ENCODE measurements around the gene ARPC2.

The ARPC2 gene

DNA sequence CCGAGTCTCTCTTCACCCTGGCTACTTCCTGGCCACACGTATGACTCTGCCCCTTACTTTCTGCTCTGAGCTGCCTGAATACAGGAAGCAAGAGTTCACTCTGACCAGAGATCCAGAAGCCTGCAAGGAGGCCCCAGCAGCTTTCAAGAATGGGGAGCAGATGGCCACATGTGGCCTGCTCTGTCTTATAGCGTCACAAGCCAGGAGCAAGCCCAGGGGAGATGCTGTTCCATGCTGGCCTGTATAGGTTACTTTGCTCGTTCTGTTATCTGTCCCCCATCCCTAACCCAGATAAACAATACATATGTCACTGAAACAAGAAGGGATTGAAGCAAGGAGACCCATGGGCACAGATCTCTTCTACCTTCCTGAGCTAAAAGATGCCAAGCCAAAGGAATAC, 57.6 kb downstream of the ARPC2 start:
- peaks cover 25 to 32% of the 10 kb centered on the region in 2 donors for H3K4me1 ChIP-seq (ENCODE audit: control insufficient read depth in 1 of 2, insufficient read depth in 2 of 2, low read length in 2 of 2)
- peaks cover 55 to 61% of the 10 kb centered on the region in 2 donors for H3K36me3 ChIP-seq (ENCODE audit: control insufficient read depth in 1 of 2, insufficient read depth in 2 of 2, low read length in 2 of 2)
- no peak overlapping the region for H3K27ac ChIP-seq (ENCODE audit: low read depth, low read length)

GRCh38 chr2:218275371-218276072, 58.5 kb downstream of the ARPC2 start:
- H3K4me3 ChIP-seq (ENCODE audit: low read depth in 1 of 2, low read length in 2 of 2): no peak overlapping the region
- H3K27me3 ChIP-seq (ENCODE audit: control insufficient read depth in 1 of 2, insufficient read depth in 2 of 2, low read length in 2 of 2): no peaks in the 10 kb centered on the region
- H3K4me1 ChIP-seq (ENCODE audit: control insufficient read depth in 1 of 2, insufficient read depth in 2 of 2, low read length in 2 of 2): peaks cover 25 to 32% of the 10 kb centered on the region in 2 donors
- H3K9me3 ChIP-seq (ENCODE audit: control insufficient read depth in 1 of 2, low read length in 2 of 2): no peaks in the 10 kb centered on the region
- peak overlapping the region in 1 of 2 donors; percentile 28 for H3K9ac ChIP-seq (ENCODE audit: low read depth in 1 of 2, low read length in 2 of 2)
- H3K36me3 ChIP-seq (ENCODE audit: control insufficient read depth in 1 of 2, insufficient read depth in 2 of 2, low read length in 2 of 2): peaks cover 64 to 70% of the 10 kb centered on the region in 2 donors
- no peak overlapping the region for H3K27ac ChIP-seq (ENCODE audit: low read depth, low read length)

More for the DNA sequence above, 57.6 kb downstream of the ARPC2 start:
- H3K27me3 ChIP-seq (ENCODE audit: control insufficient read depth in 1 of 2, insufficient read depth in 2 of 2, low read length in 2 of 2): no peaks in the 10 kb centered on the region
- H3K9ac ChIP-seq (ENCODE audit: low read depth in 1 of 2, low read length in 2 of 2): no peak overlapping the region
- H3K4me3 ChIP-seq (ENCODE audit: low read depth in 1 of 2, low read length in 2 of 2): no peak overlapping the region
- H3K9me3 ChIP-seq (ENCODE audit: control insufficient read depth in 1 of 2, low read length in 2 of 2): no peaks in the 10 kb centered on the region

DNA sequence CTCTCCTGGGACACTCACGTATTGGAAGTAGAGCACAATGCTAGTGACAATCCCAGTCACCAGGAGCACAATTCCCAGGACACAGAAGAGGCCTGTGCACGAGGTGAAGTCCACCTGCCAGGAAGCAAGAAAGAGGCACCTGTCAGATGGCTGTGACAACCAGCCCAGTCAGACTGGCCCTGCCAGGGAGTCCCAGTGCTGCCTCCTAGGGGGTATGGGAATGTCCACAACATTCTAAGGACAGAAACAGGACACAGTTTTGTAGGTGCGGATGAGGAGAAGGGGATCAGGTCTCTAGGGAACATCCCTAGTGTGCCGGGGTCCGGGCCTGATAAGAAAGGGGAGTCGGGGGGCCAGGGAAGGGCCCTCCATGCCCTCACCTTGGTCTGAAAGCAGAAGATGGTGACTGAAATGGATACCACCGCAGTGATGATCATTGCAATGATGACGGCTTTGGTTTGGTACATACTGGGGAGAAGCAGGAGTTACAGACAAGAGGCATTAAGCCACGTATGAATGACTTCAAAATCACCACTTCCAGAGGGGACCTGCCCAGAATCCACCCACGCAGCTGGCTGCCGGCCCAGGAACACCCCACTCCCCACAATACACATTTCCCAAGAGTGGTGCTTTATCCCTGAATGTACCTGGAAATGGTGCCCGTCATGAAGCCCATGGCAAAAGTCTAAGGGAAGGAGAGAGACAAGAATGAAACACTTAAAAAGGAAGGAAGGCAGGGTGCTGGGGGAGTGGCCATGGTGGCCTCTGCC, 60.2 kb downstream of the ARPC2 start:
- Histone ChIP-seq H3K27ac (ENCODE audit: low read depth, low read length) (no peak overlapping the region), H3K9me3 (ENCODE audit: control insufficient read depth in 1 of 2, low read length in 2 of 2) (no peaks in the 10 kb centered on the region), H3K27me3 (ENCODE audit: control insufficient read depth in 1 of 2, insufficient read depth in 2 of 2, low read length in 2 of 2) (no peaks in the 10 kb centered on the region), H3K4me3 (ENCODE audit: low read depth in 1 of 2, low read length in 2 of 2) (no peak overlapping the region), H3K4me1 (ENCODE audit: control insufficient read depth in 1 of 2, insufficient read depth in 2 of 2, low read length in 2 of 2) (peaks cover 11 to 19% of the 10 kb centered on the region in 2 donors), H3K36me3 (ENCODE audit: control insufficient read depth in 1 of 2, insufficient read depth in 2 of 2, low read length in 2 of 2) (peaks cover 68 to 86% of the 10 kb centered on the region in 2 donors), H3K9ac (ENCODE audit: low read depth in 1 of 2, low read length in 2 of 2) (no peak overlapping the region)

DNA sequence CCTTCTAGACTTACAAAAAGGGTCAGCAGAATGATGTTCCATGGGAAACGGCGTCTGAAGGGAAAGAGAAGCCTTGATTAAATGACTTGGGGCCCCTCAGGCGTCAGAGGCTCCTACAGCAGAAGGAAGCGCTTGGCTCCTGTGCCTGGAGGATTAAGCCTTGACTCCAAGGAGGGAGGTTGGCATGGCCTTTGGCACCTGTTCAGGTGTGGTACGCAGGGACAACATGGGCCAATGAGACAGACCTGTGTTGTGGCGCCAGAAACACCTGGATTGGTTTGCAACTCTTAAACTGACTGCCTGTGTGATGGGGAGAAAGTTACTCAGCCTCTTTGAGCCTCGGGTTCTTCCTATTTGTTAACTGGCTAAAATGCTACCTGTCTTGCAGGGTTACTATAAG, 60.9 kb downstream of the ARPC2 start:
- no peak overlapping the region for H3K4me3 ChIP-seq (ENCODE audit: low read depth in 1 of 2, low read length in 2 of 2)
- H3K36me3 ChIP-seq (ENCODE audit: control insufficient read depth in 1 of 2, insufficient read depth in 2 of 2, low read length in 2 of 2): peaks cover 69 to 90% of the 10 kb centered on the region in 2 donors
- H3K9me3 ChIP-seq (ENCODE audit: control insufficient read depth in 1 of 2, low read length in 2 of 2): no peaks in the 10 kb centered on the region
- no peak overlapping the region for H3K9ac ChIP-seq (ENCODE audit: low read depth in 1 of 2, low read length in 2 of 2)
- H3K4me1 ChIP-seq (ENCODE audit: control insufficient read depth in 1 of 2, insufficient read depth in 2 of 2, low read length in 2 of 2): peaks cover 3 to 15% of the 10 kb centered on the region in 2 donors
- H3K27ac ChIP-seq (ENCODE audit: low read depth, low read length): no peak overlapping the region
- no peaks in the 10 kb centered on the region for H3K27me3 ChIP-seq (ENCODE audit: control insufficient read depth in 1 of 2, insufficient read depth in 2 of 2, low read length in 2 of 2)

GRCh38 chr2:218278531-218279360, 61.8 kb downstream of the ARPC2 start:
- Histone ChIP-seq H3K36me3 (ENCODE audit: control insufficient read depth in 1 of 2, insufficient read depth in 2 of 2, low read length in 2 of 2) (peaks cover 68 to 95% of the 10 kb centered on the region in 2 donors), H3K27me3 (ENCODE audit: control insufficient read depth in 1 of 2, insufficient read depth in 2 of 2, low read length in 2 of 2) (no peaks in the 10 kb centered on the region), H3K4me3 (ENCODE audit: low read depth in 1 of 2, low read length in 2 of 2) (no peak overlapping the region), H3K4me1 (ENCODE audit: control insufficient read depth in 1 of 2, insufficient read depth in 2 of 2, low read length in 2 of 2) (peaks cover 8 to 20% of the 10 kb centered on the region in 2 donors), H3K9me3 (ENCODE audit: control insufficient read depth in 1 of 2, low read length in 2 of 2) (no peaks in the 10 kb centered on the region), H3K9ac (ENCODE audit: low read depth in 1 of 2, low read length in 2 of 2) (no peak overlapping the region), H3K27ac (ENCODE audit: low read depth, low read length) (no peak overlapping the region)

DNA sequence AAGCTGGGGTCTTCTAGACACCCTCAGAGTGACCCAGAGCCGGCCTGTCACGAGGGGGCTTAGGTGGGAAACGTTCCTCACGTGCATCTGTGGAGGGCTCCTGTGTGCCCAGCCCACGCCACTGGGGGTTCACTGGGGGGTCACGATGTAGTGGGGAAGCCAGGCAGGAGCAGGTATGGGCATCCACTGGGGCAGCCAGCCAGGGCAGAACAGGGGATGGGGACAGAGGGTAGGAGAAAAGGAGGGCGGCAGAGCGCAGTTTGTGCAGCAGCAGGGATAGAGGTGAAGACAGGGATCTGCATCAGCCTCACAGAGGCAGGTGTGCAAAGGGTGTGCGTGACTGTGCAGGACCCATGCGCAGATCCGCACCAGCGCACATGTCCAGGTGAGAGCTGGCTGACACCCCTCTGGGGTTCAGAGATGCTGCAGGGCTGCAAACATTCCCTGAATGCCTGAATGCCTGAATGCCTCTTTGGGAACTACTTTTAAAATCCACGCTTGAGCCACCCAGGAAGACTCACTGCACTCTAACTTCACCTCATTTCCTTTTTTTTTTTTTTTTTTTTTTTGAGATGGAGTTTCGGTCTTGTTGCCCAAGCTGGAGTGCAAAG, 63.4 kb downstream of the ARPC2 start:
- H3K27ac ChIP-seq (ENCODE audit: low read depth, low read length): no peak overlapping the region
- H3K9me3 ChIP-seq (ENCODE audit: control insufficient read depth in 1 of 2, low read length in 2 of 2): no peaks in the 10 kb centered on the region
- peaks cover 52 to 82% of the 10 kb centered on the region in 2 donors for H3K36me3 ChIP-seq (ENCODE audit: control insufficient read depth in 1 of 2, insufficient read depth in 2 of 2, low read length in 2 of 2)
- peaks cover 23 to 31% of the 10 kb centered on the region in 2 donors for H3K4me1 ChIP-seq (ENCODE audit: control insufficient read depth in 1 of 2, insufficient read depth in 2 of 2, low read length in 2 of 2)
- H3K9ac ChIP-seq (ENCODE audit: low read depth in 1 of 2, low read length in 2 of 2): no peak overlapping the region
- H3K4me3 ChIP-seq (ENCODE audit: low read depth in 1 of 2, low read length in 2 of 2): no peak overlapping the region
- no peaks in the 10 kb centered on the region for H3K27me3 ChIP-seq (ENCODE audit: control insufficient read depth in 1 of 2, insufficient read depth in 2 of 2, low read length in 2 of 2)

DNA sequence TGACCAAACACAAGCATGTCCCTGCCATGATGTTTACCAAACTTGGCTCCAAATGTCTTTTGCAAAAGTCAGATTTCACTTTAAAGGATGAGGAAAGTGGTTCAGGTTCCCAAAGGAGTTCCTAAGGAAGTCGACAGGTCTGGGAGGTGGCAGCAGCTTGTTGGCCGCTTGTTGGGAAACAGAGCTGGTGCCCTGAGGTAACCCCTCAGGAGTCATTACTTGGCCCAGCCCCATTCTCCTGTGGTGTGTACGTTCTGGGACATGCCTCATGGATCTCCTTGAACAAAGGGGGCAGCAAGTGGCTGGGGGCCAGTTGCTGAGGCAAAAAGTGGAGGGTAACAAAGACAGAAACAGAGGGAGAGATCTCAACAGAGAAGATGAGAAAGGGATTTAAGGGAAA, 64.5 kb downstream of the ARPC2 start:
- H3K36me3 ChIP-seq (ENCODE audit: control insufficient read depth in 1 of 2, insufficient read depth in 2 of 2, low read length in 2 of 2): peaks cover 41 to 73% of the 10 kb centered on the region in 2 donors
- H3K9ac ChIP-seq (ENCODE audit: low read depth in 1 of 2, low read length in 2 of 2): no peak overlapping the region
- H3K27ac ChIP-seq (ENCODE audit: low read depth, low read length): no peak overlapping the region
- H3K9me3 ChIP-seq (ENCODE audit: control insufficient read depth in 1 of 2, low read length in 2 of 2): no peaks in the 10 kb centered on the region
- H3K4me1 ChIP-seq (ENCODE audit: control insufficient read depth in 1 of 2, insufficient read depth in 2 of 2, low read length in 2 of 2): peaks cover 33 to 37% of the 10 kb centered on the region in 2 donors
- no peak overlapping the region for H3K4me3 ChIP-seq (ENCODE audit: low read depth in 1 of 2, low read length in 2 of 2)
- no peaks in the 10 kb centered on the region for H3K27me3 ChIP-seq (ENCODE audit: control insufficient read depth in 1 of 2, insufficient read depth in 2 of 2, low read length in 2 of 2)

DNA sequence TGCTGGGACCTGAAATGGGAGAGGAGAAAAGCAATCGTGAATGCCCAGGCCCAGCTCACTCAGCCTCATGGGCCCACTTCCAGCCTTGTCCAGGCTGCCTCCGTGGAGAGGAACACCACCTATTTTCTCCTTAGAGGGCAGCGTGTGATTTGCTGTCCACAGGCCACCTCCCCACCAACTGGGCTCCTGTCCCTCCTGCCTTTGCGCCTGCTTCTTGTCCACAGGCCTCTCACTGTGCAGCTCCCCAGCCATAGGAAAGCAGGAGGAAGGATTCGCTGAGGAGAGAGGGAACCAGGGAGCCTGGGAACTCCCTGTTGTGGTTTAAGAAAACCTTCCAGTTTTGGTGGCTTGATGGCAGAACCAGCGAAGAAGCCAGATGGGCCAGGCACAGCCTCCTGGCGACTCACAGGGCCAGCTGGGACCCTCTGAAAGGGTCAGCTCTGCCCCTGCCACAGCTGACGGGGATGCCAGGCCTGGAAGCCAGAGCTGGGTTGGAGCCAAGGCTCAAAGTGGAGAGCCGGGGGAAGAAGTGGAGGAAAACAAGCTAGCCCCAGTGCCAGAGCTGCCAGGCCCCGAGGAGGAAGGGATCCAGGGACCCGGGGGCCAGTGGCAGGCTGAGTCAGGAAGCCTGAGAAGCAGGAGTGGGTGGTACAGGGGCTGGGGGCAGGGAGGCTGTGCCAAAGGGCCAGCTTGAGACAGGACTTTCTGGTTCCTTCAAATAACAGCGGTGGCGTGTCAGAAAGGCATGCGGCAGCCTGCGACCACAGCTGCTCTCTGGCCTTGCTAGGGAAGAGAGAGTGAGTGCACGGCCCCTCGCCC, 65.4 kb downstream of the ARPC2 start:
- Histone ChIP-seq H3K4me3 (ENCODE audit: low read depth in 1 of 2, low read length in 2 of 2) (no peak overlapping the region), H3K9me3 (ENCODE audit: control insufficient read depth in 1 of 2, low read length in 2 of 2) (no peaks in the 10 kb centered on the region), H3K9ac (ENCODE audit: low read depth in 1 of 2, low read length in 2 of 2) (no peak overlapping the region), H3K4me1 (ENCODE audit: control insufficient read depth in 1 of 2, insufficient read depth in 2 of 2, low read length in 2 of 2) (peaks cover 43% of the 10 kb centered on the region in 2 donors), H3K27ac (ENCODE audit: low read depth, low read length) (peak overlapping the region; percentile 43), H3K27me3 (ENCODE audit: control insufficient read depth in 1 of 2, insufficient read depth in 2 of 2, low read length in 2 of 2) (no peaks in the 10 kb centered on the region), H3K36me3 (ENCODE audit: control insufficient read depth in 1 of 2, insufficient read depth in 2 of 2, low read length in 2 of 2) (peaks cover 32 to 64% of the 10 kb centered on the region in 2 donors)

DNA sequence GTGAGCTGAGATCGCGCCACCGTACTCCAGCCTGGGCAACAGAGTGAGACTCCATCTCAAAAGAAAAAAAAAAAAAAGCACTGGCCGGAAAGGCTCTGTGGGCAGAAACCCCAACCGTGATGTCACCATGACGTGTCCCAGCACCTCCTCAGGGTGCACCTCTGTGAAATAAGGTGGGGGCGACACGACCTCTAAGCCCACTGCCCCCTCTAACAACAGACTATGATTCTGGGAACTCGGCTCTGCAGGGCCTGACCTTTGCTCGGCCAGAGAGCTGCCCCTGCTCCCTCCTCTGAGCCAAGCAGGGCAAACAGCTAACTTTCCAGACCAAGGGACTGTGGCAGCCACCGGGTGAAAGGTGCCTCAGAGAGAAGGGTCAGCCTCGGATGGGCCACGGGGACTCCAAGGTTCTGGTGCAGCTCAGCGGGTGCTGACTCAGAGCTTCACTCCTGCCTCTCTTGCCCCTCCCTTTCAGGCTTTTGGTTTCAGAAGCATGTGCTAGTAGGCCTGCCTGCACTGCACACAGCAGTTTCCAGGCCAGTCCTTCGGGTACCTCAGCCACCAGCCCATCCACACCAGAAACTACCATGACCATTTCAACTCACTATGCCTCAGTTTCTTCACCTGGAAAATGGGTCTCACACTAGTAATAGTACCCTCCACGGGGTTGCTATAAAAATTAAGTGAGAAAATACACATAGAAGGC, 67.3 kb downstream of the ARPC2 start:
- no peaks in the 10 kb centered on the region for H3K27me3 ChIP-seq (ENCODE audit: control insufficient read depth in 1 of 2, insufficient read depth in 2 of 2, low read length in 2 of 2)
- peaks cover 18 to 45% of the 10 kb centered on the region in 2 donors for H3K36me3 ChIP-seq (ENCODE audit: control insufficient read depth in 1 of 2, insufficient read depth in 2 of 2, low read length in 2 of 2)
- peak overlapping the region; percentile 23 to 48 for H3K9ac ChIP-seq (ENCODE audit: low read depth in 1 of 2, low read length in 2 of 2)
- peak overlapping the region; percentile 54 to 57 for H3K4me3 ChIP-seq (ENCODE audit: low read depth in 1 of 2, low read length in 2 of 2)
- H3K9me3 ChIP-seq (ENCODE audit: control insufficient read depth in 1 of 2, low read length in 2 of 2): no peaks in the 10 kb centered on the region
- H3K4me1 ChIP-seq (ENCODE audit: control insufficient read depth in 1 of 2, insufficient read depth in 2 of 2, low read length in 2 of 2): peaks cover 58 to 59% of the 10 kb centered on the region in 2 donors
- peak overlapping the region; percentile 61 for H3K27ac ChIP-seq (ENCODE audit: low read depth, low read length)
